ENCODE measurements around the gene SLC20A1.
"Not testable (repeated sequence)": the region's sequence is repeated elsewhere in the genome, so short reads cannot be mapped to it uniquely, and the experiment has no call there.

- not testable (repeated sequence) for TF ChIP-seq CTCF, POLR2A (IDR thresholded peaks at IDR 0.05)
Measured at GRCh38 chr2:112667540-112667939, 21.8 kb downstream of the SLC20A1 start.
